SIG-M5 treated with dmso at 0.1 percent for 504 hours (cell line): ENCODE measurements around the gene TNRC6B.
"Not testable (repeated sequence)": the region's sequence is repeated elsewhere in the genome, so short reads cannot be mapped to it uniquely, and the experiment has no call there.

Experiments used
- DNase-seq: peaks from one replicate; lab custom pipeline; 2025; ENCODE audit not compliant: unreplicated experiment; lab: John Stamatoyannopoulos, UW

TNRC6B gene

DNA sequence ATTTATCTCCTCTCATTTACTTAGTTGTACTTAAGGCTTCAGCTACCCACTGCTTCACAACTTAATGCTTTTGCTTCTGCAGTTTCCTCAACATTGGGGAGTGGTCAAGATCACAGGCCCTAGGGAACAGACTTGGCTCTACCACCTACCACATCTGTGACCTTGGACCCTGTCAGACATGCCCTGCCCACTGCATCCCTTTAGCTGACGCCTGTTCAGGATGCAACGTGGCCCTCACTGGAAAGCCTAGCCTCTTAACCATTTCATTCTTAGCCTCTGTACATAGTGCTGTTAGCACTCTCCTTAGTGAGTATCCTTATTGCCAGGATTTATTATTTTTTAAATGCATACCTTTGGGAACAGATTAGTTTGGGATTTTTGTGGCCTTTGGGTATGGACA lies 34.4 kb downstream of the TNRC6B start:
- no peak for DNase-seq

DNA sequence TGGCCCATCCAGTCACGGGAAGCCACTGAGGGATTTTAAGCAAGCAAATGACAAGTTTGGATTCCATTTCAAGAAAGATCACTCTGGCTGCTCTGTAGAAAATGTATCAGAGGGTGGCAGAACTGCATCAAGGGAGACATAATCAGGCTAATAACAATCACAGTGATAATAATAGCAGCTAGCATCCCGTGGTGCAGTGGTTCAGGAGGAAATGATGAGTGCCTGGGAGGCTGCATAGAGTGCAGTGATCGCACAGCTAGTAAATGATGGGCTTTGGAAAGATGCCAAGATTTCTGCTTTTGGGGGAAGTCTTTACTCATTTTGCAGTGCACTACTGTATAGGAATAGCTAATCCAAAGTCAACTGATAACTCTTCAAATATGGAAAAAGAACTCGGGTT lies 35.8 kb downstream of the TNRC6B start:
- DNase-seq, result no peak

DNA sequence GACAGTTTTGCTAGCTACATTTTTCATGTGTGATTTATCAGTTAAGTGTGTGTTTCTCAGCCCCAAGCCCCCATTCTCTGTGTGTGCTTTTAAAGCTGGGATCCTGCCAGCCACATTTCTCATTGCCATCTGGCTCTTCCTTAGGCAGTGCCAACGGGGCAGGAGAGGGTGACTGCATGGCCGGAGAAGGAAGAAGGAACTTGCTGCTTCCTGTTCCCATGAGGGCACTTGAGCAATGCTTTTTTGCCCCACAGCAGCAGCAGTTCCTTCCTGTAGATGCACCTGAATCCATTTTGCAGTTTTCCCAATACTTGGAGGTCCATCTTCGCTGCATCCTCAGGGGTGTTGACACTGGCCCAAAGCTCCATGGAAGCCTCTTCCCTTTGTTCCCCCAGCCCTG lies 37.5 kb downstream of the TNRC6B start:
- peak; percentile 23 for DNase-seq

DNA sequence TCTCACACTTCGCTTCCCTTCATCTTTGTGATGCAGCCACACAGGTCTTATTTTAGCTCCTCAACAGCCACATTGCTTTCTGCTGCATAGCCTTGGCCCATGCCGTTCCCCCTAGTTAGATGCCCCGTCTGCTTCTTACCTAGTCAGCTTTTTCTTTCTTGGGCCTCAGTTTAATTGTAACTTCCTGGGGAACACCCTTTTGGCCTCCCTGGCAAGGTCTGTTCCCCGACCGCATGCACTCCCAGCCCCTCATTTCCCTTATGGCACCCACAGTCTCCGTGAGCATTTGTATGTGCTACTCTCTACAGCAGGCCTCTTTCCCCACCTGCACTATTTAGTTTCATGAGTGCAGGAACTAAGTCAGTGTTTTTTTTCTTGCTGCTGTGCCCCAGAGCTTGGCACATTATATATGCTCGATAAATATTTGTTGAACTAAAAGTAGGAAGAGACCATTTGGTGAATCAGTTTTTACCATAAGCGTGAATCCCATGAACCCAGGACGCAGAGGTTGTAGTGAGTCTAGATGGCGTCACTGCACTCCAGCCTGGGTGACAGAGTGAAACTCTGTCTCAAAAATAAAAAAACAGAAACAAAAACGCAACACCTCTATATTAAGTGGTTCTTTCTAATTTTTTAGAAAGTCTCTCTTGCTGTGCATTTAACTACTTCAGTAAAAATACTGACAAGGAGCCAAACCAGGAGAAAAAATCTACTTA lies 38.5 kb downstream of the TNRC6B start:
- DNase-seq, result no peak

DNA sequence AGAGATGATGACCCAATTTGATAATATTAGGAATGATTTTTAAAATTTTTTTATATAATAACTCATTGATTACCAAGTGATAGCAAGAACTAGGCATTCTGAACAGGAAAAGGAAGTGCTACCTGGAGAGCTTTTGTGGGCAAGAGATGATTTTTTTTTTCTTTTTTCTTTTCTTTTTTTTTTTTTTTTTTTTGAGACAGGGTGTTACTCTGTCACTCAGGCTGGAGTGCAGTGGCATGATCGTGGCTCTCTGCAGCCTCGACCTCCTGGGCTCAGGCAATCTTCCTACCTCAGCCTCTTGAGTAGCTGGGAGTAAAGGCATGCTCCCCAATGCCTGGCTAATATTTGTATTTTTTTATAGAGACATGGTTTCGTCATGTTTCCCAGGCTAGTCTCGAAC lies 40.4 kb downstream of the TNRC6B start:
- no peak for DNase-seq

DNA sequence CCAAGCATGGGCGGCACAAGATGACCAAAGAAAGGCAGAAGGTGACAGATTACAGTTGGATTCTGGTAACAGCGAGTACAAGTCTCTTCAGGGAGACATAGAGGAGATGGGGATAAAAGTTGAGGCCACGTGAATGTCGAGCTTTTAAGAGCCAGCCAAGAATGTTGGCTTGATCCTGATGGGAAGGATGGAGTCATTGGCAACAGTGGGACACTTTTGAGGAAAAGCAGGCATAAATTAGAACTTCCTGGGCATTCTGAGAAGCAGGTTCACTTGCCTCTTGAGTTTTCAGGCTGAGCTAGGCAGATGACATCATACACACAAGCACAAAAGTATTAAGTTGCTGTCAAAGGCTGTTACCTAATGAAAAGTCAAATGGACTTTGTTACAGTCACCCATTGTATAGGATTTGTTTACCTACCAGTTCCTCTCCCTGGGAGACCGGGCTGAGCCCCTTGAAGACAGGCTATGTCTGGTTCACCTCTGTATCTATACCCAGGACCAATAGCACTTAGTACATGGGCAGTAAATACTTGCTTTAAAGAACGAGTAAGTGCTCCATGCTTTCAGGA lies 41.1 kb downstream of the TNRC6B start:
- DNase-seq, result no peak

DNA sequence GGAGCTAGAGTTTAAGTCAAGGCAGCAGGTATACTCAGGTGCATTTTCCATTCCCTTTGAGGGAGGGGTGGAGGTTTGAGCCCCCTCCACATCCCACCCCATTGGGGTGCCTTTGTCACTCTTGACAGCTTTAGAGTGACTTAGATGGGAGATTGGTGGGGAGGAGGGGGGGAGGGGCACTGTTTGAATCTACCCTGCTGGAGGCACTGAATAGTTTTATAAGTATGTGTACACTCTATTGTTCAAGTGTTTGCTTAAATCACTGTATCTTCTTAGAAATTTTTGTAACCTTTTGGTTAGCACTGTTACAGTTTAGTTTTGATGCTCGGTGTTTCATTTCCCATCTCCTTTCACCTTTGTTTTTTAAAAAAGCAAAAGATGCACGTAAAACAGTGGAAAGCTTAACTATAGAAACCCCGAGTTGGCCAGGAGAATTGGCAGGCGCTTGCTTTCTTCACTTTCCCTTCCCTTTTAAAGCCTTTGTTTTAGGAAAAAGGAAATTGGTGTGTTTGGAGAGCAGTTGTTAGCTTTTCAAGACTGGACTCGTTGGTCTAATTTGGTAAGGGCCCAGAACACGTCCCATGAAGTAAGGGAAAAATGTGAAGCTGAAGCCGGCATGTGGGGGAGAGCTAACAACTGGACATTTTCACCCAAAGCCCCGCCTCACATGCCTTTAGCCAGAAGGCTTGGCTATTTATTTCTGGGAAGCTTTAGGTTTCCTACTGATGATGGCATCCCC lies 42.8 kb downstream of the TNRC6B start:
- no peak for DNase-seq

DNA sequence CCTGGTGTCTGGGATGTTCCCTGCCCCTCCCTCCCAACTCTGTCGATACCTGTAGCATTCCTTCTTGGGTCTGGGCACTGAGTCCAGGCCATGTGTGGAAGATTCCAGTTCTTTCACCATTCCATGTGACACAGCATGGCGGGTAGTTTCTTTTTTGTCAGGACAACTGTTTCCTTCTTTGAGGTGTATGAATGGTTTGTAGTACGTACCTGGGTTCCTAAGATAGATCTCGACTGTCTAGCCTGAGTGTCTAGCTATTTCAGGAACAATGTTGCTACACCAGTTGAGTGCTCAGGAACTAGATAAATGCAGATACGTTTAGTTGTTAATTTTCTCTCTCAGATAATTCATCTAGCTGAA lies 43.3 kb downstream of the TNRC6B start:
- no peak for DNase-seq

DNA sequence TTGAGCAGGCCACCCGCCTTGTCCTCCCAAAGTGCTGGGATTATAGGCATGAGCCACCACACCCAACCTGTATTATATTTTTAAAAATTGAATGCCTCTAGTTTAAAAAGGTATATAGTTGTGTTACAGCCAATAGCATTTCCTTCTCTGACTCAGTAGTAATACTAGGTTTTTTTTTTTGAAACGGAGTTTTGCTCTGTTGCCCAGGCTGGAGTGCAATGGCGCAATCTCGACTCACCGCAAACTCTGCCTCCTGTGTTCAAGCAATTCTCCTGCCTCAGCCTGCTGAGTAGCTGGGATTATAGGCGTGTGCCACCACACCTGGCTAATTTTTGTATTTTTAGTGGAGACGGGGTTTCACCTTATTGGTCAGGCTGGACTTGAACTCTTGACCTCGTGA lies 45.3 kb downstream of the TNRC6B start:
- DNase-seq, result not testable (repeated sequence)

DNA sequence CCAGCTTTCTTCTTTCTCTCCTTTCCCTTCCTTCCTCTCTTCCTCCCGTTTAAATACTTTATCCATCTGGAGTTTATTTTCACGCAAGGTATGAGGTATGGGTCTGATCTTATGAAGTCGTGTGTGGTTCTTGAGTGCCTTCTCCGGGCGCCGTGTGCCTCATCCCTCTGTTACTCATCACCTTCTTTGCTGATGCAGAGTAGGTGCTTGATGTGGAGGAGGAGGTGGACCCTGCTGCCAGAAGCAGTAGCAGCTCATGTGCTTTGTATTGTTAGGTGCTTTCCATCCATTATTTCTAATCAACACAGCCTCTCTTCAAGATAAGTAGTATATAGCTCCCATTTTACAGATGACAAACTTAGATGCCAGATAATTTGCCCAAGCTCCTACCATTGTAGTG lies 47.0 kb downstream of the TNRC6B start:
- no peak for DNase-seq

DNA sequence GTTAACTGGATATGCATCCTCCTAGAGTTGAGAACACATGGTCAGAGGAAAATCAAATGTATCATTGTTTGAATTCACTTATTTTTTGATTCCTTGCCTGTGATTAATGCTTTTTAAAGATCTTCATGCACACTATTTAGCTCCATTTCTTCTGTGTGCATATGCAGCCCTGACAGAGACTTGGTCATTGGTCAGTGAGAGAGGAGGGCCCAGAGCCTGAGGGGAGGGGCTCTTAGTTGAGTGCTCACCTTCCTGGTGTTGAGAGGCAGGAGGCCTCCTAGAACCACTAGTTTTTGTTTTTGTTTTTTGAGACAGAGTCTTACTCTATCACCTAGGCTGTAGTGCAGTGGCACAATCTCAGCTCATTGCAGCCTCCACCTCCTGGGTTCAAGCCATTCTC lies 48.9 kb downstream of the TNRC6B start:
- no peak for DNase-seq

DNA sequence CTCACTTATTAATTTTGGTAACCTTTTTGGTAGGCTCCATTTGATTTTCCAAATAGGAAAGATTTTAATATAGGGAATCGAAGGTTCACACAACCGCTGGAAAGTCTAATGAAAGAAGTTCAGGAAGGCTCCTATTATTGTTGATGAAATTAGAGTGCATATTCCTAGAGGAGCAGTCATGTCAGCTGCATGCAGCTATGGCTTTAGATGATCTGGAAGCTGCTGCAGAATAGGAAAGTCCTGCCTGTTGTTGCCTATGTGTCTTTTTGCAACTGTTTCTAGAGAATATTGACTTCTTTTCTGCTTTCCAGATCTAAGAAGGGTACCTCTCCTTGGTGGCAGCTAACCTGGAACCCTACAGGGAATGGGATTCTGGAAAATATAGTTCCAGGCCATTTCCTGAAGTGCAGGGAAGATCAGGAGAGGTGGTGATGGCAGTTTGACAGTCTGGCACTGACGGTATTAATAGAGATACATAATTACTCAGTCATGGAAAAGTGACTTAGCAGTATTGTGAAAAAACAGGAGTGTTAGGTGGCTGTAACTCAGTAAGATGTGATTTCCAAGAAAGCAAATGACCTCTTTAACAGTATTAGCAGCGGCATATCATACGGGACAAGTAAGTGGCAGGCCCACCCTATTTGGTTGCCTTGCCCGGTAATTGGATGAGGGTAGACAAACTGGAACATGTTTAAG lies 54.0 kb downstream of the TNRC6B start:
- no peak for DNase-seq

DNA sequence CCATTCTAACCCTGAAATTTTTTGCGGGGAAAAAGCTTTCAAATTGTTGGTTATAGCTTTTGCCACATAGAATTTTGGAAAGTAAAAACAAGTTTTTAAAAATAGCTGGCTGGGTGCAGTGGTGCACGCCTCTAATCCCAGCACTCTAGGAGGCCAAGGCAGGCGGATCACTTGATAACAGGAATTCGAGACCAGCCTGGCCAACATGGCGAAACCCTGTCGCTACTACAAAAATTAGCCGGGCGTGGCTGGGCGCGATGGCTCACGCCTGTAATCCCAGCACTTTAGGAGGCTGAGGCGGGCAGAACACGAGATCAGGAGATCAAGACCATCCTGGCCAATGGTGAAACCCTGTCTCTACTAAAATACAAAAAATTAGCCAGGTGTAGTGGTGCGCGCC lies 54.9 kb downstream of the TNRC6B start:
- no peak for DNase-seq

DNA sequence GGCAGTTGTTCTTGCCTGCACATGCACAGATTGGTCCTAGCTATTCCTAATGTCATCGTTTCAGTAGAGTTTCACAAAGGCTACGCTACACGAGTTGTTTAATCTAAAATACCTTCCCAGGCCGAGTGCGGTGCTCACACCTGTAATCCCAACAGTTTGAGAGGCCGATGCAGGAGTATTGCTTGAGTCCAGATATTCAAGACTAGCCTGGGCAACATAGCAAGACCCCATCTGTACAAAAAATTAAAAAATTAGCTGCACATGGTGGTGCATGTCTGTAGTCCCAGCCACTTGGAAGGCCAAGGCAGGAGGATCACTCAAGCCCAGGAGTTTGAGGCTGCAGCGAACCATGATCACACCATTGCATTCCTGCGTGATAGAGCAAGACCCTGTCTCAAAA lies 56.2 kb downstream of the TNRC6B start:
- no peak for DNase-seq

DNA sequence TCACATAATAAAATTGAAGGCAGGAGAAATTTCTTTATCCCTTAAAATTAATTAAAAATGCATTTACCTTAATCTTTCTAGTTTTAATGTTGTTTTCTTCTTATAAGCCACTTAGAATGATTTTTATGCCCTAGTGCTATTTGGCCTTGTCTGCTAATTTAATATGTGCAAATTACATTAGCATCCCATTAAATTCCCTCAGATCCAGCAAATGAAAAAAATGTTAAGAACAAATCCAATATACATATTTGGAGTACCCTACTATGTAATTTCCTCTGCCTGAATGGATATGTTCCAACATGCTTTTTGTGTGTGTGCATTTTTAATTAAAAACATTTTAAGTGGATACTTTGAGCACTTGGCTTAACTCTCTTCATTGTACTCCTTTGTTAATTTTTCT lies 56.9 kb downstream of the TNRC6B start:
- no peak for DNase-seq

DNA sequence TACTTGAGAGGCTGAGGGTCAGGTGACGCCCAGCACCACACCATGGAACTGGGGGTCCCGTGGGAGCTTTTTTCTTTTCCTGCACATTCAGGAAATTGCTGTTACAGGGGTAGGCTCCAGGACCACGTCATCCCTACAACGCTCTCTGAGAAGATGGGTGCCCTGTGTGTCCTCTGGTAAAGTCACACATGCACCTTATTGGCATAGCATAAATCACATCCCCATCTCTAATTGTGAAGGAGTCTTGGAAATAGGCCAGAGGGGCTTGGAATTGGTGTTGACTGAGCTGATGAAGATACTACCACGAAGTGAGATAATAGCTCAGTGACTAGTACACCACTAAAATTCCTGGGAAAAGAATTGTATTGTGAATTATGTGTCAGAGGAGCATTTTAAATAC lies 57.6 kb downstream of the TNRC6B start:
- DNase-seq, result no peak

DNA sequence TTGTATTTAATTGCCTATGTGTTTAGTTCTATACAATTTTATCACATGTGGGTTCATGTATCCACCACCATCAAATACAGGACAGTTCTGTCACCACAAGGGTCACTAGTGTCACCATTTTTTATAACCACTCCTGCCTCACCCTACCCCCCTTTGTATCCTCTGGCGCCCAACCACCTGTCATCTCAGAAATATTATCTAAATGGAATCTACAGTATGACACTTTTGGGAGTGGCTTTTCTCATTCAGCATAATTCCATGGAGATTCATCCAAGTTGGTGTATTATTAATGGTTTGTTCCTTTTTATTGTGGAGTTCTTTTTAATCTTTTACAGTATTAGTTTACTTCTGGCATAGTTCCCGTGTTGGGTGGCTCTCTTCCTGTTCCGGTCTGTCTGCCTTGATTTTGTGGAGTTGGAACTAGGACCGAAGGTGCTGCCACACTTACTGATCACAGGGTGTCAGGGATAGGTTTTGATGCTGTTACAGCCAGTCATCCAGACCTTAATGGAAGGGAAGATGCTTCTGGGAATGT lies 58.5 kb downstream of the TNRC6B start:
- DNase-seq, result no peak

DNA sequence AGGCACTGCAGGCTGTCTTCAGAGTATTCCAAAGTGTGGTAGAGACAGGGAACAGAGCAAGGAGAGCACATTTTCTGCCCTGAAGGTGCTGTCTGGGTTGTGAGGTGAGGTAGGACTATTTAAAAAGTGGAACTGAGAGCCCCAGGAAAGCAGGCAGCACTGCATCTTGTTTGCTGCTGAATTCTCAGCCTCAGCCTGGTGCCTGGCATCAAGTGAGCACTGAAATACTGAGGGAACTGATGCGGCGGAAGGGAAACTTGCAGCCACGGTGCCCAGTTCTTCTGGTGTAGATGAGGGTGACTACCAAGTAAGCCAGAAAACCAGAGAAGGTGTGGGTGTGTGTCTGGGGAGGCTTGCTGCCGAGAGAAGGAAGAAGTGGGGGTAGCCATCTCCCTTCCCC lies 59.5 kb downstream of the TNRC6B start:
- no peak for DNase-seq

DNA sequence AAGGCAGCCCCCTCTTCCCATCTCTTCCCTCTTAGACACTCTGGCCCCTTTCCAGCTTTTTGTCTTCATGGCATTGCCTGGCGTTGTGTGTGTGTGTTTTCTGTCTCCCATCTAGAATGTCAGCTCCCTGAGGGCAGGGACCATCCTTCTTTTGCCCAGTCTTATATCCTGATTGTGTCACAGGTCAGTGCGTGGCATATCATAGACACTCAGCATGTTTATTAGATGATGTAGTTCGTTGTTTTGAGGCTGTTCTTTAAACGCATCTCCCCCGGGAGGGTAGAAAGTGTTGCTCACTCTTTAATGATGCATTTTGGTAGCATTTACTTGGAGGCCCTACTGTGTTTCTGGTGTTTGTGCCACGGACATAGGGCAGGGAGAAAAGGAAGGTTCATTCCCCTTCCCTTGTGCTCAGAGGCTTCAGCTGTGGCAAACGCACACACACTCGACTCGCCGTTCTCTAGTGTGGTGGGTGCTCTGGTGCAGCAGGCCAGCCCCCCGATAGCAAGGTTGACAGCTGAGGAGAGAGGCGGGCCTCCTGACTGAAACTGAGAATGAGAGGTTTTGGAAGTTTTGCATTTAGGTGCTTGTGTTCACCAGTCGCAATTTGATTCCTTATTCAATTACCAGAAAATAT lies 60.2 kb downstream of the TNRC6B start:
- no peak for DNase-seq

DNA sequence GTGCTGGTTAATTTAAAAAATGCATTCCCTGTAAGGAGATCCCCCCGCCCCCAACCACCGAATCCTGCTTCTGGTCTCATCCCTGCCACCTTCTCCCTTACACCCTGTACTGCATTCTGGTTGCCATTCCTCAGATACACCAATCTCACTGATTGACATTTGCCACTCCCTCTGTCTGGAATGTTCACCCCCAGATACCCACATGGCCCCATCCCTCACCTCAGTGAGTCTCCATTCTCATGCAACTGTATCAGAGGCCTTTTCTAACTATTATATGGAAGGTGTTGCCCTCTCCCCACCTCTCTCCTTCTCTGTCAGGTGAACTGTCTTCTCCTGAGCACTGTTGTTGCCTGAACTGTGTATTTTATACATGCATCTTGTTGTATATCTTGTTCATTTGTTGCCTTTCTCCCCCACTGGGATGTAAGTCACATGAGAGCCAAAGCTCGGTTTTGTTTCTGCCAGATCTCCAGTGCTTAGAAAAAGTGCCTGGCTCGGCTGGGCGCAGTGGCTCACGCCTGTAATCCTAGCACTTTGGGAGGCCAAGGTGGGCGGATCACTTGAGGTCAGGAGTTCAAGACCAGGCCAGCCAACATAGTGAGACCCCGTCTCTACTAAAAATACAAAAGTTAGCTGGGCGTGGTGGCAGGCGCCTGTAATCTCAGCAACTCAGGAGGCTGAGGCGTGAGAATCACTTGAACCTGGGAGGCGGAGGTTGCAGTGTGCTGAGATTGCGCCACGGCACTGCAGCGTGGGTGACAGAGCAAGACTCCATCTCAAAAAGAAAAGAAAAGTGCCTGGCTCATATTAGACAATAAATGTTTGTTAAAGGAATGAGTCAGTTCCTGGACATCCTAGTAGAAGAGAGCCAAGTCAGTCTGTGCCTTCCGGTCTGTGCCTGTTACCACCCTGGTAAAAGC lies 61.0 kb downstream of the TNRC6B start:
- no peak for DNase-seq
